Liver (tissue), 9 donors: ENCODE data around the gene ZDHHC20. TPM values are rescaled to one million over a fixed set of nuclear protein-coding genes. Genes with fewer than 3 reads are reported as not detected.

Experiments used
- DNase-seq: peaks from one replicate; pipeline ENCODE4 v3.0.0-alpha.2; 2017; ENCODE audit warnings: low spot score
- H3K27ac ChIP-seq, 2 donors: one replicate each; pipeline ENCODE4 v1.7.0; 2013; ENCODE audit warnings: inconsistent platforms in 2 of 2, low read length in 2 of 2, control low read depth in 1 of 2, low read depth in 1 of 2, mild to moderate bottlenecking in 1 of 2
- H3K27me3 ChIP-seq, 4 donors: one replicate each; pipeline versions ENCODE4 v1.6.1 to v1.7.0; 2013; ENCODE audit warnings: low read length in 3 of 4, inconsistent platforms in 1 of 4, mild to moderate bottlenecking in 1 of 4, moderate library complexity in 1 of 4; ENCODE audit not compliant: control insufficient read depth in 4 of 4, insufficient read depth in 4 of 4
- H3K36me3 ChIP-seq, 4 donors: one replicate each; pipeline versions ENCODE4 v1.6.1 to v1.7.0; 2013; ENCODE audit warnings: low read length in 3 of 4, mild to moderate bottlenecking in 3 of 4, low read depth in 1 of 4, moderate library complexity in 1 of 4; ENCODE audit not compliant: control insufficient read depth in 4 of 4, insufficient read depth in 3 of 4
- H3K4me1 ChIP-seq, 4 donors: one replicate each; pipeline versions ENCODE4 v1.6.1 to v1.7.0; 2013; ENCODE audit warnings: low read length in 3 of 4, mild to moderate bottlenecking in 3 of 4, moderate library complexity in 1 of 4; ENCODE audit not compliant: control insufficient read depth in 4 of 4, insufficient read depth in 4 of 4
- H3K4me3 ChIP-seq, 3 donors: one replicate each; pipeline versions ENCODE4 v1.6.1 to v1.7.0; 2013; ENCODE audit warnings: low read length in 3 of 3, control low read depth in 1 of 3, low read depth in 1 of 3, mild to moderate bottlenecking in 1 of 3
- H3K9ac ChIP-seq, 2 donors: one replicate each; pipeline ENCODE4 v1.7.0; 2013; ENCODE audit warnings: low read length in 2 of 2, mild to moderate bottlenecking in 2 of 2, moderate library complexity in 2 of 2, control low read depth in 1 of 2, low read depth in 1 of 2
- H3K9me3 ChIP-seq, 4 donors: one replicate each; pipeline versions ENCODE4 v1.6.1 to v1.7.0; 2013; ENCODE audit warnings: low read length in 3 of 4; ENCODE audit not compliant: control insufficient read depth in 4 of 4
- ATF3 ChIP-seq: IDR thresholded peaks from 2 replicates; pipeline ENCODE4 v1.6.1; 2016; ENCODE audit warnings: antibody characterized with exemption
- EGR1 ChIP-seq, 2 donors: IDR thresholded peaks; 2 replicates each; pipeline ENCODE4 v1.6.1; 2016 to 2018; ENCODE audit warnings: antibody characterized with exemption in 2 of 2, low read depth in 2 of 2
- GABPA ChIP-seq, 2 donors: IDR thresholded peaks in 1 of 2; conservative IDR thresholded peaks in 1 of 2; 2 replicates each; pipeline ENCODE4 v1.6.1; 2016; ENCODE audit warnings: antibody characterized with exemption in 2 of 2, mild to moderate bottlenecking in 1 of 2, moderate library complexity in 1 of 2
- HNF4A ChIP-seq, 2 donors: conservative IDR thresholded peaks; 2 replicates each; pipeline ENCODE4 v1.6.1; 2016; ENCODE audit warnings: antibody characterized with exemption in 2 of 2, mild to moderate bottlenecking in 2 of 2
- HNF4G ChIP-seq: IDR thresholded peaks from 2 replicates; pipeline ENCODE4 v1.6.1; 2016; ENCODE audit warnings: antibody characterized with exemption
- JUND ChIP-seq, 2 donors: IDR thresholded peaks; 2 replicates each; pipeline ENCODE4 v1.6.1; 2016; ENCODE audit warnings: antibody characterized with exemption in 2 of 2
- MAX ChIP-seq: IDR thresholded peaks from 2 replicates; pipeline ENCODE4 v1.6.1; 2016; ENCODE audit warnings: antibody characterized with exemption
- RAD21 ChIP-seq, 2 donors: IDR thresholded peaks; 2 replicates each; pipeline ENCODE4 v1.6.1; 2016; ENCODE audit warnings: antibody characterized with exemption in 2 of 2, mild to moderate bottlenecking in 2 of 2
- REST ChIP-seq: IDR thresholded peaks from 2 replicates; pipeline ENCODE4 v1.6.1; 2016; ENCODE audit warnings: antibody characterized with exemption, mild to moderate bottlenecking
- SP1 ChIP-seq: IDR thresholded peaks from 2 replicates; pipeline ENCODE4 v1.6.1; 2018; ENCODE audit warnings: antibody characterized with exemption, mild to moderate bottlenecking
- TAF1 ChIP-seq: conservative IDR thresholded peaks from 2 replicates; pipeline ENCODE4 v1.6.1; 2016; ENCODE audit warnings: antibody characterized with exemption, mild to moderate bottlenecking
- YY1 ChIP-seq: IDR thresholded peaks from 2 replicates; pipeline ENCODE4 v1.6.1; 2016; ENCODE audit warnings: antibody characterized with exemption, mild to moderate bottlenecking
- WGBS: extraction: QIAGEN DNeasy Blood & Tissue Kit; methylation state at CpG from one replicate; pipeline ENCODE4 v1.1.7; 2013; 5-methylcytosine and 5-hydroxymethylcytosine counted together
- polyA plus RNA-seq, 2 donors: library from polyadenylated mRNA; stranded (reverse) in 1 of 2; unstranded in 1 of 2; fragments of 200-250 nt in 1 of 2; fragments of >200 nt in 1 of 2; fragmentation: Nextera tagmentation in 1 of 2; extraction: Ambion mirVana in 1 of 2; gene quantifications; one replicate each; pipeline versions ENCODE4 v1.2.1 to v1.2.3, GENCODE V29; 2013 to 2015
- total RNA-seq, 2 donors: library from RNA; depleted of rRNA; stranded (reverse); fragments of >200 nt; gene quantifications; one replicate each; pipeline ENCODE4 v1.2.3, GENCODE V29; 2014
- donor health status: healthy.
- donor health status: healthy.
- donor health status: healthy.
- donor health status: healthy.
- donor health status: healthy.

Gene ZDHHC20
- total and polyA plus RNA-seq, 4 donors: 7.7 to 55.4 (median 18.6) TPM

GRCh38 chr13:21465710-21466160 is 6.6 kb upstream of the ZDHHC20 start:
- Histone ChIP-seq H3K27ac (no peak overlapping the region), H3K4me3 (no peak overlapping the region), H3K4me1 (no peaks in the 10 kb centered on the region), H3K9ac (no peak overlapping the region), H3K36me3 (no peaks in the 10 kb centered on the region), H3K9me3 (no peaks in the 10 kb centered on the region), H3K27me3 (no peaks in the 10 kb centered on the region)
- WGBS: 52% methylated on average over 9 of the region's 9 CpGs
- TF ChIP-seq RAD21 (IDR thresholded peaks at IDR 0.05) (no peak), MAX (no peak), TAF1 (no peak), GABPA (IDR thresholded peaks at IDR 0.05 in 1 of 2, conservative IDR thresholded peaks at IDR 0.05 in 1 of 2) (no peak), YY1 (no peak)
- DNase-seq: no peak

DNA sequence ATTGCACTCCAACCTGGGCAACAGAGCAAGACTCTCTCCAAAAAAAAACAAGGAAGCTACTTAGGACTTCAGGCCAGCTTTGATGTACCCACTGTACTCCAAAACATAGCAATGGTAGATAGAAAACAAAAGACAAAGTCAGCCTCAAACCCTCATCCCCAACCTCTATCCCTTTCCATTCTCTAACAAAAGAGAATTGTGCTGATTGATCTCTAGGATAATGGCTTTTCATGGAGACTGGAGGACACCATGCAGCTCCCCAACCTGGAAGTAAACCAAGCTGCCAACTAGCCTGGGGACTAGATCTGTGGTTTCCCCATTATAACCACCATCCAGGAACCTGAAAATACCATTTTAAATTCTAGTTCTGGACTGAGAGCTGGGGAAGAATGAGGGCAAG is 4.3 kb upstream of the ZDHHC20 start:
- DNase-seq: no peak
- no peaks in the 10 kb centered on the region for H3K36me3 ChIP-seq
- peaks cover 0 to under 1% (median under 1%) of the 10 kb centered on the region in 4 donors for H3K4me1 ChIP-seq
- no peak overlapping the region for H3K27ac ChIP-seq
- H3K9ac ChIP-seq: no peak overlapping the region
- no peak overlapping the region for H3K4me3 ChIP-seq
- H3K9me3 ChIP-seq: no peaks in the 10 kb centered on the region
- no peaks in the 10 kb centered on the region for H3K27me3 ChIP-seq
- TF ChIP-seq EGR1 (IDR thresholded peaks at IDR 0.05; ENCODE audit: low read depth in 2 of 2) (no peak), SP1 (no peak), HNF4A (conservative IDR thresholded peaks at IDR 0.05) (no peak), REST (no peak), TAF1 (no peak), JUND (IDR thresholded peaks at IDR 0.05) (no peak)

DNA sequence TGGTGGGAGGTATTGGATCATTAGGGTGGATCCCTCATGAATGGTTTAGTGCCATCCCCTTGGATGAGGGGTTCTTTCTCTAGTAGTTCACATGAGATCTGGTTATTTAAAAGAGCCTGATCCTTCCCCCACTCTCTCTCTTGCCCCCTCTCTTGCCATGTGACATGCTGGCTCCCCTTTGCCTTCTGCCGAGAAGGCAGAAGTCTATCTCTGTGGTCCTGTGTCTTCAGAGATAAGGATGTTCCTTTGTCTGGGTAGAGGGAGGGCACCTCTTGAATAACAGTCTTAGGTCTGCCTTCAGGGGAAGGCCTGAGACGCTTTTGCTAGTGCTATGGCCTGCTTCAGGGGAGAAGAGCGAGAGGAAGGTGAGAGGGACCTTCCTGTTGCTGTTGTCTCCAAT is 2.0 kb upstream of the ZDHHC20 start:
- H3K27ac ChIP-seq: no peak overlapping the region
- H3K9ac ChIP-seq: no peak overlapping the region
- no peak for DNase-seq
- TF ChIP-seq EGR1 (IDR thresholded peaks at IDR 0.05; ENCODE audit: low read depth in 2 of 2) (no peak), GABPA (IDR thresholded peaks at IDR 0.05 in 1 of 2, conservative IDR thresholded peaks at IDR 0.05 in 1 of 2) (no peak), ATF3 (no peak), HNF4A (conservative IDR thresholded peaks at IDR 0.05) (no peak), HNF4G (no peak), JUND (IDR thresholded peaks at IDR 0.05) (no peak)
- H3K4me1 ChIP-seq: peaks cover 0 to 19% (median 9%) of the 10 kb centered on the region in 4 donors
- H3K36me3 ChIP-seq: no peaks in the 10 kb centered on the region
- H3K27me3 ChIP-seq: no peaks in the 10 kb centered on the region
- 90% methylated on average over 3 of the region's 3 CpGs for WGBS
- H3K4me3 ChIP-seq: no peak overlapping the region
- no peaks in the 10 kb centered on the region for H3K9me3 ChIP-seq
